Measurements from ENCODE around the gene IFT20. TPM values are rescaled to one million over a fixed set of nuclear protein-coding genes. Genes with fewer than 3 reads are reported as not detected.
A peak's percentile ranks its signal among the peaks of the same experiment; 100 is the strongest.

IFT20 gene
- total and polyA plus RNA-seq, 2 donors (not counting 3 experiments of a cell fraction or from before 2014, with no cell fraction given), result 26.5 to 45.0 TPM

- Histone ChIP-seq H3K4me2 (ENCODE audit: insufficient read depth, low read length) (peak within 1 kb of the TSS; percentile 91), H3K9me1 (replicated peaks; ENCODE audit: control insufficient read depth, extremely low read depth, insufficient read depth, low read length) (no peaks in the 10 kb centered on the region), H3K9ac (replicated peaks; ENCODE audit: extremely low read depth, insufficient read depth, low read length) (peak within 1 kb of the TSS; percentile 76), H3K4me1 (ENCODE audit: control insufficient read depth, extremely low read depth, insufficient read depth, low read length) (peaks cover 18% of the 10 kb centered on the region), H4K20me1 (replicated peaks; ENCODE audit: control insufficient read depth, extremely low read depth, insufficient read depth, low read length) (no peaks in the 10 kb centered on the region), H3K4me3 (replicated peaks in 1 of 3; ENCODE audit: insufficient read depth in 1 of 3, low read depth in 1 of 3, low read length in 3 of 3) (peak within 1 kb of the TSS; percentile 52 to 80 (median 65)), H3K79me2 (ENCODE audit: control insufficient read depth, insufficient read depth, low read length) (peaks cover 34% of the 10 kb centered on the region), H2AFZ (ENCODE audit: low read depth, low read length) (peak within 1 kb of the TSS; percentile 97), H3K36me3 (ENCODE audit: control insufficient read depth in 2 of 2, extremely low read depth in 1 of 2, insufficient read depth in 2 of 2, low read length in 2 of 2) (no peaks in the 10 kb centered on the region), H3K9me3 (replicated peaks; ENCODE audit: control insufficient read depth, insufficient read depth, low read length) (no peaks in the 10 kb centered on the region), H3K27me3 (ENCODE audit: control insufficient read depth in 2 of 2, insufficient read depth in 2 of 2, low read length in 2 of 2) (peaks cover 0 to 1% of the 10 kb centered on the region in 2 experiments), H3K27ac (ENCODE audit: insufficient read depth, low read depth, low read length) (peak within 1 kb of the TSS; percentile 9)
- intact Hi-C loops (cut with micrococcal nuclease), result loop anchor here (1.0 kb wide), 5 partner anchors 8 to 514 kb away; partner anchors contain the start of genes IFT20, POLDIP2 and TNFAIP1
- POLR2A ChIA-PET, result interaction anchor here (1.2 kb wide), 1 partner anchor 17 kb away, joined by 3 read pairs; the partner anchor contains the start of genes IFT20 and TNFAIP1
- no peak for TF ChIP-seq GATA2 (IDR thresholded peaks at IDR 0.05; ENCODE audit: insufficient read depth, insufficient read length, low read depth, low read length)
- peak; percentile 79 for TF ChIP-seq MAX (IDR thresholded peaks at IDR 0.05; ENCODE audit: insufficient read depth, insufficient read length)
- peak; percentile 62 for TF ChIP-seq MYC (IDR thresholded peaks at IDR 0.05; ENCODE audit: low read depth, low read length)
- TF ChIP-seq JUN (IDR thresholded peaks at IDR 0.05; ENCODE audit: borderline replicate concordance, insufficient read depth, insufficient read length, low read depth), result no peak
- peak; percentile 47 for TF ChIP-seq POLR2A (IDR thresholded peaks at IDR 0.05; ENCODE audit: low read depth, low read length)
- peak; percentile 73 for TF ChIP-seq POLR2AphosphoS5 (IDR thresholded peaks at IDR 0.05; ENCODE audit: insufficient read depth, low read depth, low read length)
- dilution Hi-C loops (cut with MboI; ENCODE audit: extremely low pct_ligation_motif_present, low sequenced_read_pairs), result no loop called here
- BruUV-seq (replicated peaks), result no TSS peak
- DNase-seq (ENCODE audit: low read depth, low spot score) (peak; percentile 98), FAIRE-seq (peak; percentile 97)
- CTCF ChIA-PET, result interaction anchor here (0.9 to 2.0 kb wide), 8 partner anchors 12 to 514 kb away, joined by 3 to 8 read pairs (median 4); partner anchors contain the start of genes IFT20, POLDIP2 and TNFAIP1
Observed at GRCh38 chr17:28318759-28319597, 16.3 kb downstream of the IFT20 start, which contains the start of gene TMEM97. Gene TMEM97, plus strand, starts transcription at chr17:28319200. Its CDS starts 40 bp downstream, at chr17:28319240.

Measured in endothelial cell of umbilical vein (primary cell).